ENCODE data around the gene PEX14. TPM values are rescaled to one million over a fixed set of nuclear protein-coding genes. Genes with fewer than 3 reads are reported as not detected.
A peak's percentile ranks its signal among the peaks of the same experiment; 100 is the strongest.

PEX14 gene
- total and polyA plus RNA-seq, 2 experiments from 2014 or later: 17.6 to 19.6 TPM

DNA sequence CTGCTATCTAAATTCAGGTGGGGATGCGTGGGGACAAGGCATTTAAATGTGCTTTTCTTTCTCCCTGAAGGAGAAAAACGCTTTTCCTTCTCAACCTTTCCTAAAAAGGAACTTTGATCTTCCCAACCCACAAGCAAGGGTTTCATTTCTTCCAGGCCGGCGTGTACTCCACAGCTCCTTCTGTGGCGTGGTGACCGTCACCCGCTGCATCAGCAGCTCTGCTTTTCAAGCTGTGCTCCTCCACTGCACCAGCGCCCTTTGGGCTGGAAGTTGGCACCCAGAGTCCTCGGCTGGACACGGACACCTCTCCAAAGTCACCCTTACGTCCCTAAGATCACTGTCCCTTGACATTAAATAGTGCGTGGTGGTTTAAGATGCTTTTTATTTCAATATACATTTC lies 54.3 kb downstream of the PEX14 start:
- Mint-ChIP-seq H3K27me3 (ENCODE audit: insufficient read depth, low read depth, poor library complexity) (peaks cover 4% of the 10 kb centered on the region), H3K4me1 (peaks cover 53% of the 10 kb centered on the region), H3K4me3 (peak overlapping the region; percentile 57), H3K27ac (peak overlapping the region; percentile 63; the same call in 1 of the 2 replicates), H3K9me3 (no peaks in the 10 kb centered on the region), H3K36me3 (ENCODE audit: low read depth) (no peaks in the 10 kb centered on the region)
- peak; percentile 33 for ATAC-seq
- peak overlapping the region; percentile 36 for H3K4me3 ChIP-seq
- H3K9me2 ChIP-seq (ENCODE audit: insufficient read depth): no peaks in the 10 kb centered on the region
- no peaks in the 10 kb centered on the region for H4K20me1 ChIP-seq (replicated peaks; ENCODE audit: insufficient read depth)
- TF ChIP-seq EZH2phosphoT487 (IDR thresholded peaks at IDR 0.05; ENCODE audit: unreplicated experiment): no peak
- TF ChIP-seq, protein P1, sequence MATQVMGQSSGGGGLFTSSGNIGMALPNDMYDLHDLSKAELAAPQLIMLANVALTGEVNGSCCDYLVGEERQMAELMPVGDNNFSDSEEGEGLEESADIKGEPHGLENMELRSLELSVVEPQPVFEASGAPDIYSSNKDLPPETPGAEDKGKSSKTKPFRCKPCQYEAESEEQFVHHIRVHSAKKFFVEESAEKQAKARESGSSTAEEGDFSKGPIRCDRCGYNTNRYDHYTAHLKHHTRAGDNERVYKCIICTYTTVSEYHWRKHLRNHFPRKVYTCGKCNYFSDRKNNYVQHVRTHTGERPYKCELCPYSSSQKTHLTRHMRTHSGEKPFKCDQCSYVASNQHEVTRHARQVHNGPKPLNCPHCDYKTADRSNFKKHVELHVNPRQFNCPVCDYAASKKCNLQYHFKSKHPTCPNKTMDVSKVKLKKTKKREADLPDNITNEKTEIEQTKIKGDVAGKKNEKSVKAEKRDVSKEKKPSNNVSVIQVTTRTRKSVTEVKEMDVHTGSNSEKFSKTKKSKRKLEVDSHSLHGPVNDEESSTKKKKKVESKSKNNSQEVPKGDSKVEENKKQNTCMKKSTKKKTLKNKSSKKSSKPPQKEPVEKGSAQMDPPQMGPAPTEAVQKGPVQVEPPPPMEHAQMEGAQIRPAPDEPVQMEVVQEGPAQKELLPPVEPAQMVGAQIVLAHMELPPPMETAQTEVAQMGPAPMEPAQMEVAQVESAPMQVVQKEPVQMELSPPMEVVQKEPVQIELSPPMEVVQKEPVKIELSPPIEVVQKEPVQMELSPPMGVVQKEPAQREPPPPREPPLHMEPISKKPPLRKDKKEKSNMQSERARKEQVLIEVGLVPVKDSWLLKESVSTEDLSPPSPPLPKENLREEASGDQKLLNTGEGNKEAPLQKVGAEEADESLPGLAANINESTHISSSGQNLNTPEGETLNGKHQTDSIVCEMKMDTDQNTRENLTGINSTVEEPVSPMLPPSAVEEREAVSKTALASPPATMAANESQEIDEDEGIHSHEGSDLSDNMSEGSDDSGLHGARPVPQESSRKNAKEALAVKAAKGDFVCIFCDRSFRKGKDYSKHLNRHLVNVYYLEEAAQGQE (IDR thresholded peaks at IDR 0.05; ENCODE audit: unreplicated experiment): no peak
- TF ChIP-seq ZNF462 (CRISPR knock-in tag; IDR thresholded peaks at IDR 0.05): no peak
- no peak for TF ChIP-seq POLR2AphosphoS5 (IDR thresholded peaks at IDR 0.05; ENCODE audit: low read depth)
- TF ChIP-seq NANOG (IDR thresholded peaks at IDR 0.05; ENCODE audit: borderline replicate concordance): no peak
- TF ChIP-seq EZH2 (IDR thresholded peaks at IDR 0.05; ENCODE audit: low read depth, unreplicated experiment): no peak
- TF ChIP-seq CREB1 (CRISPR knock-in tag; IDR thresholded peaks at IDR 0.05; ENCODE audit: low read depth): no peak
- no peak for TF ChIP-seq JUNB (IDR thresholded peaks at IDR 0.05; ENCODE audit: unreplicated experiment)
- no peak for TF ChIP-seq CTCF (conservative IDR thresholded peaks at IDR 0.05; ENCODE audit: low read depth in 2 of 2)
- TF ChIP-seq STAT1 (IDR thresholded peaks at IDR 0.05; ENCODE audit: unreplicated experiment): no peak
- TF ChIP-seq ZNF331 (CRISPR knock-in tag; IDR thresholded peaks at IDR 0.05; ENCODE audit: low read depth): no peak
- TF ChIP-seq, protein P2, sequence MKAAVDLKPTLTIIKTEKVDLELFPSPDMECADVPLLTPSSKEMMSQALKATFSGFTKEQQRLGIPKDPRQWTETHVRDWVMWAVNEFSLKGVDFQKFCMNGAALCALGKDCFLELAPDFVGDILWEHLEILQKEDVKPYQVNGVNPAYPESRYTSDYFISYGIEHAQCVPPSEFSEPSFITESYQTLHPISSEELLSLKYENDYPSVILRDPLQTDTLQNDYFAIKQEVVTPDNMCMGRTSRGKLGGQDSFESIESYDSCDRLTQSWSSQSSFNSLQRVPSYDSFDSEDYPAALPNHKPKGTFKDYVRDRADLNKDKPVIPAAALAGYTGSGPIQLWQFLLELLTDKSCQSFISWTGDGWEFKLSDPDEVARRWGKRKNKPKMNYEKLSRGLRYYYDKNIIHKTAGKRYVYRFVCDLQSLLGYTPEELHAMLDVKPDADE (IDR thresholded peaks at IDR 0.05): no peak
- no peak for TF ChIP-seq ZNF114 (CRISPR knock-in tag; IDR thresholded peaks at IDR 0.05)
- peak; percentile 50 for DNase-seq (ENCODE audit: low spot score)
- no peaks in the 10 kb centered on the region for H3F3A ChIP-seq (replicated peaks; ENCODE audit: low read depth)
- no peaks in the 10 kb centered on the region for H3K36me3 ChIP-seq (ENCODE audit: insufficient read depth)
- H3K4me2 ChIP-seq: peak overlapping the region; percentile 70
- H2AFZ ChIP-seq: no peak overlapping the region
- H3K4me1 ChIP-seq (ENCODE audit: insufficient read depth): peaks cover 44% of the 10 kb centered on the region
- peak overlapping the region; percentile 1; the same call in 1 of the 2 replicates for H3K27ac ChIP-seq (ENCODE audit: low read depth)
- H3K27me3 ChIP-seq (ENCODE audit: insufficient read depth): peaks cover 10% of the 10 kb centered on the region; the same call in 1 of the 2 replicates
- H3K79me2 ChIP-seq (replicated peaks; ENCODE audit: insufficient read depth): peaks cover 46% of the 10 kb centered on the region

Data from GM23338 (cell line).